Common myeloid progenitor, CD34-positive (primary cell): ENCODE data around the gene MBOAT1.

ENCODE experiments used
- CTCF ChIA-PET: fragments of 350-600 bp; sonication (Branson Sonifier 250); formaldehyde crosslinking; loops from one replicate; lab custom pipeline; 2021; ENCODE audit warnings: antibody characterized with exemption; lab: Charles Lee
- POLR2A ChIA-PET: fragments of 350-600 bp; sonication (Branson Sonifier 250); formaldehyde crosslinking; loops from one replicate; lab custom pipeline; 2021; ENCODE audit warnings: antibody characterized with exemption; lab: Charles Lee
- DNase-seq, 3 donors: peaks; one replicate each; pipeline versions ENCODE4 v3.0.0 to v3.0.0-alpha.2; 2013
- H3K27ac ChIP-seq, 2 experiments: 1 replicate in 1 of 2; 2 replicates in 1 of 2; pipeline ENCODE4 v1.7.0; 2013; ENCODE audit warnings: inconsistent platforms in 2 of 2, low read length in 2 of 2, mild to moderate bottlenecking in 2 of 2, low read depth in 1 of 2, moderate library complexity in 1 of 2; ENCODE audit not compliant: severe bottlenecking in 2 of 2, insufficient read depth in 1 of 2, poor library complexity in 1 of 2
- H3K27me3 ChIP-seq, 5 experiments: replicated peaks in 2 of 5; 1 replicate in 3 of 5; 2 replicates in 2 of 5; pipeline versions ENCODE4 v1.6.1 to v1.7.0; 2013; ENCODE audit warnings: low read length in 4 of 5, mild to moderate bottlenecking in 2 of 5, moderate library complexity in 2 of 5, inconsistent platforms in 1 of 5; ENCODE audit not compliant: insufficient read depth in 5 of 5, control insufficient read depth in 4 of 5
- H3K36me3 ChIP-seq, 4 experiments: 1 replicate in 2 of 4; 2 replicates in 2 of 4; pipeline versions ENCODE4 v1.6.1 to v1.7.0; 2013; ENCODE audit warnings: low read length in 3 of 4, control low read depth in 1 of 4, mild to moderate bottlenecking in 1 of 4; ENCODE audit not compliant: control insufficient read depth in 4 of 4, insufficient read depth in 4 of 4
- H3K4me1 ChIP-seq, 4 experiments: 1 replicate in 3 of 4; 2 replicates in 1 of 4; pipeline versions ENCODE4 v1.6.1 to v1.7.1; 2013; ENCODE audit warnings: low read length in 3 of 4, mild to moderate bottlenecking in 3 of 4, control low read depth in 1 of 4, inconsistent platforms in 1 of 4, moderate library complexity in 1 of 4; ENCODE audit not compliant: control insufficient read depth in 4 of 4, insufficient read depth in 4 of 4; ENCODE audit errors: control extremely low read depth in 1 of 4
- H3K4me3 ChIP-seq, 7 experiments: 1 replicate in 4 of 7; 2 replicates in 3 of 7; pipeline versions ENCODE4 v1.5.1 to v1.7.0; 2013; ENCODE audit warnings: mild to moderate bottlenecking in 7 of 7, low read length in 6 of 7, moderate library complexity in 6 of 7, inconsistent platforms in 2 of 7, low read depth in 2 of 7, control low read depth in 1 of 7; ENCODE audit not compliant: insufficient read depth in 4 of 7, control insufficient read depth in 1 of 7; ENCODE audit errors: extremely low read depth in 1 of 7
- H3K9me3 ChIP-seq, 5 experiments: 1 replicate in 4 of 5; 2 replicates in 1 of 5; pipeline versions ENCODE4 v1.6.1 to v1.7.1; 2013; ENCODE audit warnings: low read length in 4 of 5, mild to moderate bottlenecking in 2 of 5, inconsistent platforms in 1 of 5, low read depth in 1 of 5, moderate library complexity in 1 of 5; ENCODE audit not compliant: control insufficient read depth in 4 of 5, insufficient read depth in 2 of 5; ENCODE audit errors: control extremely low read depth in 1 of 5
- WGBS: methylation state at CpG from one replicate; pipeline ENCODE4 v1.1.5; 2013; ENCODE audit not compliant: insufficient coverage; 5-methylcytosine and 5-hydroxymethylcytosine counted together

MBOAT1 gene

GRCh38 chr6:20172842-20173456 lies 39.3 kb downstream of the MBOAT1 start:
- Histone ChIP-seq H3K27ac (peak overlapping the region in 1 of 2 experiments; percentile 75), H3K4me3 (no peak overlapping the region), H3K4me1 (peaks cover 20 to 67% (median 42%) of the 10 kb centered on the region in 4 experiments), H3K27me3 (no peaks in the 10 kb centered on the region), H3K36me3 (no peaks in the 10 kb centered on the region), H3K9me3 (no peaks in the 10 kb centered on the region)
- CTCF ChIA-PET = interaction anchor here (1.5 kb wide), 1 partner anchor 118 kb away, joined by 3 read pairs; no protein-coding TSS in a partner anchor
- 100% methylated on average over 1 of the region's 3 CpGs for WGBS
- DNase-seq = peak in 1 of 3 donors; percentile 23
- POLR2A ChIA-PET = no interaction called here

GRCh38 chr6:20170455-20171148 lies 41.7 kb downstream of the MBOAT1 start:
- no peak overlapping the region for H3K4me3 ChIP-seq
- CTCF ChIA-PET = interaction anchor here (0.7 to 1.6 kb wide), 3 partner anchors 43 to 72 kb away, joined by 4 read pairs; no protein-coding TSS in a partner anchor
- no peak for DNase-seq
- H3K4me1 ChIP-seq = peaks cover 17 to 51% (median 37%) of the 10 kb centered on the region in 4 experiments
- no peaks in the 10 kb centered on the region for H3K27me3 ChIP-seq
- H3K9me3 ChIP-seq = no peaks in the 10 kb centered on the region
- no peak overlapping the region for H3K27ac ChIP-seq
- H3K36me3 ChIP-seq = peaks cover 0 to 6% (median 3%) of the 10 kb centered on the region in 4 experiments
- 75% methylated on average over 3 of the region's 4 CpGs for WGBS
- POLR2A ChIA-PET = no interaction called here

- H3K27ac ChIP-seq = no peak overlapping the region
- DNase-seq = no peak
- no peak overlapping the region for H3K4me3 ChIP-seq
- peaks cover 15 to 46% (median 35%) of the 10 kb centered on the region in 4 experiments for H3K4me1 ChIP-seq
- peaks cover 0 to 8% (median 3%) of the 10 kb centered on the region in 4 experiments for H3K36me3 ChIP-seq
- ChIA-PET CTCF (interaction anchor here (1.0 to 1.6 kb wide), 2 partner anchors 37 to 43 kb away, joined by 3 to 4 read pairs; no protein-coding TSS in a partner anchor), POLR2A (no interaction called here)
- no peaks in the 10 kb centered on the region for H3K9me3 ChIP-seq
- no peaks in the 10 kb centered on the region for H3K27me3 ChIP-seq
- 100% methylated on average over 2 of the region's 2 CpGs for WGBS
These were observed 42.5 kb downstream of the MBOAT1 start for GRCh38 chr6:20169786-20170185.

GRCh38 chr6:20169119-20169557 lies 43.1 kb downstream of the MBOAT1 start:
- no peaks in the 10 kb centered on the region for H3K27me3 ChIP-seq
- H3K27ac ChIP-seq = no peak overlapping the region
- H3K9me3 ChIP-seq = no peaks in the 10 kb centered on the region
- ChIA-PET POLR2A (no interaction called here), CTCF (interaction anchor here (1.0 to 1.6 kb wide), 2 partner anchors 37 to 42 kb away, joined by 3 to 4 read pairs; no protein-coding TSS in a partner anchor)
- WGBS = no CpG with 5 or more reads among the region's 2 CpGs
- H3K4me3 ChIP-seq = peak overlapping the region in 2 of 7 experiments; percentile 13 to 28
- peaks cover 0 to 8% (median 3%) of the 10 kb centered on the region in 4 experiments for H3K36me3 ChIP-seq
- peak in 2 of 3 donors; percentile 59 to 69 for DNase-seq
- peaks cover 10 to 40% (median 28%) of the 10 kb centered on the region in 4 experiments for H3K4me1 ChIP-seq

GRCh38 chr6:20168690-20169089 lies 43.6 kb downstream of the MBOAT1 start:
- CTCF ChIA-PET = interaction anchor here (1.0 to 1.6 kb wide), 2 partner anchors 36 to 42 kb away, joined by 3 to 4 read pairs; no protein-coding TSS in a partner anchor
- Histone ChIP-seq H3K4me3 (peak overlapping the region in 1 of 7 experiments; percentile 13), H3K9me3 (no peaks in the 10 kb centered on the region), H3K36me3 (peaks cover 0 to 8% (median 3%) of the 10 kb centered on the region in 4 experiments), H3K27ac (no peak overlapping the region), H3K4me1 (peaks cover 7 to 35% (median 24%) of the 10 kb centered on the region in 4 experiments), H3K27me3 (no peaks in the 10 kb centered on the region)
- POLR2A ChIA-PET = no interaction called here
- no peak for DNase-seq
- WGBS = no CpG with 5 or more reads among the region's 2 CpGs

- H3K36me3 ChIP-seq = peaks cover 0 to 12% (median 4%) of the 10 kb centered on the region in 4 experiments
- POLR2A ChIA-PET = no interaction called here
- no peaks in the 10 kb centered on the region for H3K9me3 ChIP-seq
- CTCF ChIA-PET = no interaction called here
- H3K4me1 ChIP-seq = peaks cover 0 to 25% (median 15%) of the 10 kb centered on the region in 4 experiments
- DNase-seq = no peak
- H3K27me3 ChIP-seq = no peaks in the 10 kb centered on the region
- no CpG with 5 or more reads among the region's 2 CpGs for WGBS
- no peak overlapping the region for H3K4me3 ChIP-seq
- no peak overlapping the region for H3K27ac ChIP-seq
These were observed 44.7 kb downstream of the MBOAT1 start for GRCh38 chr6:20167601-20168000.
